ENCODE measurements around the gene TNFRSF8.
"Not testable (repeated sequence)": the region's sequence is repeated elsewhere in the genome, so short reads cannot be mapped to it uniquely, and the experiment has no call there.

The TNFRSF8 gene

DNA sequence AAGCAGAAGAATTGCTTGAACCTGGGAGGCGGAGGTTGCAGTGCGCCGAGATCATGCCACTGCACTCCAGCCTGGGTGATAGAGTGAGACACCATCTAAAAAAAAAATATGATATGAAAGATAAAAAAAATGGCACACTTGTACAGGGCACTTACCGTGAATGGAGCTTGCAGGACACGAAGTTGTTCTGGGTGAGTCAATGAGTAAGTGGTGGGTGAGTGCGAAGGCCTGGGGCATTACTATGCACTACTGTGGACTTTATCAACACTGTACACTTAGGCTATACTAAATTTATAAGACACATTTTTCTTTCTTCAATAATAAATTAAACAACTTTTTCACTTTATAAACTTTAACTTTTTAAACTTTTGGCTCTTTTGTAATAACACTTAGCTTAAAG lies 37.0 kb downstream of the TNFRSF8 start:
- FAIRE-seq (no peak), DNase-seq (ENCODE audit: insufficient read length, low spot score) (no peak)
- TF ChIP-seq, protein P1, sequence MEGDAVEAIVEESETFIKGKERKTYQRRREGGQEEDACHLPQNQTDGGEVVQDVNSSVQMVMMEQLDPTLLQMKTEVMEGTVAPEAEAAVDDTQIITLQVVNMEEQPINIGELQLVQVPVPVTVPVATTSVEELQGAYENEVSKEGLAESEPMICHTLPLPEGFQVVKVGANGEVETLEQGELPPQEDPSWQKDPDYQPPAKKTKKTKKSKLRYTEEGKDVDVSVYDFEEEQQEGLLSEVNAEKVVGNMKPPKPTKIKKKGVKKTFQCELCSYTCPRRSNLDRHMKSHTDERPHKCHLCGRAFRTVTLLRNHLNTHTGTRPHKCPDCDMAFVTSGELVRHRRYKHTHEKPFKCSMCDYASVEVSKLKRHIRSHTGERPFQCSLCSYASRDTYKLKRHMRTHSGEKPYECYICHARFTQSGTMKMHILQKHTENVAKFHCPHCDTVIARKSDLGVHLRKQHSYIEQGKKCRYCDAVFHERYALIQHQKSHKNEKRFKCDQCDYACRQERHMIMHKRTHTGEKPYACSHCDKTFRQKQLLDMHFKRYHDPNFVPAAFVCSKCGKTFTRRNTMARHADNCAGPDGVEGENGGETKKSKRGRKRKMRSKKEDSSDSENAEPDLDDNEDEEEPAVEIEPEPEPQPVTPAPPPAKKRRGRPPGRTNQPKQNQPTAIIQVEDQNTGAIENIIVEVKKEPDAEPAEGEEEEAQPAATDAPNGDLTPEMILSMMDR (IDR thresholded peaks at IDR 0.05; ENCODE audit: insufficient read depth, missing control alignments): no peak

DNA sequence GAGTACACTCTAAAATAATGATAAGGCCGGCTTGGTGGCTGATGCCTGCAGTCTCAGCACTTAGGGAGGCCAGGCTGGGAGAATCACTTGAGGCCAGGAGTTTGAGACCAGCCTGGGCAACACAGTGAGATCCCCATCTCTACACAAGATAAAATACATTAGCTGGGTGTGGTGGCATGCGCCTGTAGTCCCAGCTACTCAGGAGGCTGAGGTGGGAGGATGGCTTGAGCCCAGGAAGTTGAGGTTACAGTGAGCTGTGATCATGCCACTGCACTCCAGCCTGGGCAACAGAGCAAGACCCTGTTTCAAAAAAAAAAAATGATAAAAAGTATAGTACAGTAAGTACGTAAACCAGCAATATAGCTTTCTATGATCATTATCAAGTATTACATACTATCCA lies 38.0 kb downstream of the TNFRSF8 start:
- not testable (repeated sequence) for FAIRE-seq; DNase-seq (ENCODE audit: insufficient read length, low spot score)

DNA sequence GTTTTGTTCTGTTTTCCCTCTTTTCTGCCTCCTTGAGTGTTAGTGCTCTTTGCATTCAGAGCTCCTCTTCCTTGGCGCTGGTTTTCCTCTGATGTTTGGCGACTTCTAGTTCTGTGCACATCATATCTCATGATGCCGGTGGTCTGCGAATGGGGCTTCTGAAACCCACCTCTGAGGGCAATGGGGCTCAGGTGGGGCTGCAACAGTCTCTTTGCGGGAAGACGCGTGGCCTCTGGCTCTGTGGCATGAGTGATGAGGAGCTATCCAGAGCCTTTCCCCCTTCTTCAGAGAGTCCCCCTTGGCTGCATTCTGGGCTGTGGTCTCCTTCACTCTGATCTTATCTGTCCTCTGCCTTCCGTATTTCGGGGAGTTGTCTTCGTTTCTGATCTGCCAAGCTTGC lies 39.0 kb downstream of the TNFRSF8 start:
- TF ChIP-seq, protein P1 (IDR thresholded peaks at IDR 0.05; ENCODE audit: insufficient read depth, missing control alignments): no peak
- no peak for DNase-seq (ENCODE audit: insufficient read length, low spot score)
- FAIRE-seq: no peak

DNA sequence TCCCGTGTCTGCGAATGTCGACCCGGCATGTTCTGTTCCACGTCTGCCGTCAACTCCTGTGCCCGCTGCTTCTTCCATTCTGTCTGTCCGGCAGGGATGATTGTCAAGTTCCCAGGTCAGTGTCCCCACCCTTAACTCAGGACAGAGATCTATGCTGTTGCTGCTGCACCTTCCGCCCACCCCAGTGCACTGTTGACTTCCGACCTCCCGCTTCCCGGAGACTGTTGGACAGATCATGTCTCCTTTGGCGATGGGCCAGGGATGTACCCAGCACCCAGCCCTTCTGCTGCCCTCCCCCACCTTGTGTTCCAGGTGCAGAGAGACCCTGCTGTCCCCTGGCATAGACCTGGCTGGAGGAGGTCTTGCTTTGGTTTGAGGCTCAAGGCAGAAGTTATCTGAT lies 41.3 kb downstream of the TNFRSF8 start:
- FAIRE-seq: no peak
- TF ChIP-seq, protein P1 (IDR thresholded peaks at IDR 0.05; ENCODE audit: insufficient read depth, missing control alignments): no peak
- DNase-seq (ENCODE audit: insufficient read length, low spot score): no peak

DNA sequence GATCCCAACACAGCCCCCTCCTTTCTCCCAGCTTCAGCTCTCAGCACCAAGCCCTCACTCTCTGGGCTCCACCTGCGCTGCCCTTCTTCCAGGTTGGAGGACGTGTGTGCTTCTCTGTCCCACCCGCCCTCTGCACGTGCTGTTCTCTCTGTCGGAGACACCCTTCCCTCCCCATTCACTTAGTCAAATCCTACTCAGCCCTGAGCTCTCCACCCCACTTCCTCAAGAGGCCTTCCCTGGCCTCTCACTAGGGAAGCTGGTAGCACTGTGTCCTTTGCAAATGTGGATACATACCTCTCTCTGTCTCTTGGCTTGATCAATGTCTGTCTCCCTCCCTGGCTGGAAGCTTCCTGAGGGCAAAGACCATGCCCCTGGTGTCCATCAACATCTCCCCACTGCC lies 43.0 kb downstream of the TNFRSF8 start:
- DNase-seq (ENCODE audit: insufficient read length, low spot score) (no peak), FAIRE-seq (no peak)
- TF ChIP-seq, protein P1 (IDR thresholded peaks at IDR 0.05; ENCODE audit: insufficient read depth, missing control alignments): no peak

DNA sequence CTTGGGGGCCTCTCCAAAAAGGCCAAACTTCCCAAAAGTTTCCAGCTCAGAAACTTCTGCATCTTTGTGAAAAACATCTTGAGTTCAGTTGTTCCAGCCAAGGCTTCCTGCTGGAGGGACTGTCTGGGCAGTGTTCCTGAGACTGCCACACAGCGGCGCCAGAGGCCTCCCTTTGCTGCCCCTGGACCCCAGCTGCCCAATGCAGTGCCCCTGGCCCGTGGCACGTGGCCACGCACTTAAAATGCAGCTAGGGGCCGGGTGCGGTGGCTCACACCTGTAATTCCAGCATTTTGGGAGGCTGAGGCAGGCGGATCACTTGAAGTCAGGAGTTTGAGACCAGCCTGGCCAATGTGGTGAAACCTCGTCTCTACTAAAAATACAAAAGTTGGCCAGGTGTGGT lies 43.8 kb downstream of the TNFRSF8 start:
- not testable (repeated sequence) for FAIRE-seq; DNase-seq (ENCODE audit: insufficient read length, low spot score)

DNA sequence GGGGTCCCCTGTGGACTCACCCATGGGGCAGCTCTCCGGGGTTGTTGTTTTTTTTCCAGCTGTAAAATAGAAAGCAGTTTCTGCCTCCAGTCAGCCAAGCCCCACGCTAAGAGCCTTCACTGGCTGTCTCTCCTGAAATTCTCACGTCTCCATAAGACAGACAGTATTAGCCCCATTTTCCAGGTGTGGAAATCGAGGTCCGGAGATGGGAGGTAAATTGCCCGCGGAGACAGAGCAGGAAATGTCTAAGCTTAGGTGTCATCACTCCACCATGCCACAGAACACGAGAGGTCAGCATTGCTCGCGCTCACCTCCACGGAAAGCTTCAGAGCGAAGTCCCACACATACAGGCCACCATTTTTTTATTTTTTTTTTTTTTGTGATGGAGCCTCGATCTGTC lies 44.6 kb downstream of the TNFRSF8 start:
- FAIRE-seq (no peak), DNase-seq (ENCODE audit: insufficient read length, low spot score) (no peak)
- TF ChIP-seq, protein P1 (IDR thresholded peaks at IDR 0.05; ENCODE audit: insufficient read depth, missing control alignments): no peak

DNA sequence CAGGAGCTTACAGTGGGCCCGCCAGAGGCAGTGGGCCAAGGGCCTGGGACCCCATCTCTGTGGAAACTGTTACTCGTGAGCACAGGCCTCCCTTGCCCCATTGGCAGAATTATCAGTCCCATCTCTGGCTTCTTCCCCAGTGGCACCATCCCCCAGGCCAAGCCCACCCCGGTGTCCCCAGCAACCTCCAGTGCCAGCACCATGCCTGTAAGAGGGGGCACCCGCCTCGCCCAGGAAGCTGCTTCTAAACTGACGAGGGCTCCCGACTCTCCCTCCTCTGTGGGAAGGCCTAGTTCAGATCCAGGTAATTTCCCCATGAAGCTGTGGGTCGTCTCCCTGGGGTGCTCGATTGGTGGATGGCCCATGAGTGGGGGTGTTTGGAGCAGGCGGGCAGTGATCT lies 46.8 kb downstream of the TNFRSF8 start:
- TF ChIP-seq, protein P1 (IDR thresholded peaks at IDR 0.05; ENCODE audit: insufficient read depth, missing control alignments): no peak
- DNase-seq (ENCODE audit: insufficient read length, low spot score) (no peak), FAIRE-seq (no peak)

Measured in D721Med (cell line).